ENCODE results near the gene EXOC4.
A peak's percentile ranks its signal among the peaks of the same experiment; 100 is the strongest.

EXOC4 gene

GRCh38 chr7:133353775-133354174 lies 100.9 kb downstream of the EXOC4 start:
- Histone ChIP-seq H3K4me3 (ENCODE audit: low read depth, low read length) (no peak overlapping the region), H3K9me3 (ENCODE audit: control insufficient read depth, insufficient read depth, low read depth, low read length) (no peaks in the 10 kb centered on the region), H3K4me1 (ENCODE audit: control insufficient read depth, insufficient read depth, low read length) (no peaks in the 10 kb centered on the region), H3K27ac (ENCODE audit: extremely low read depth, low read depth, low read length) (no peak overlapping the region), H3K36me3 (ENCODE audit: control insufficient read depth in 2 of 2, insufficient read depth in 1 of 2, low read length in 2 of 2) (no peaks in the 10 kb centered on the region)
- POLR2A ChIA-PET: no interaction called here
- CTCF ChIA-PET: interaction anchor here (0.6 kb wide), 1 partner anchor 111 kb away, joined by 3 read pairs; no protein-coding TSS in a partner anchor
- TF ChIP-seq ZNF76 (tag by site-specific recombination; IDR thresholded peaks at IDR 0.05; ENCODE audit: borderline replicate concordance, low read depth) (no peak), ZNF791 (tag by site-specific recombination; IDR thresholded peaks at IDR 0.05) (no peak), ZBTB44 (tag by site-specific recombination; IDR thresholded peaks at IDR 0.05) (no peak), YY1 (tag by site-specific recombination; IDR thresholded peaks at IDR 0.05) (no peak), ZNF629 (tag by site-specific recombination; IDR thresholded peaks at IDR 0.05) (no peak), ZNF37A (tag by site-specific recombination; IDR thresholded peaks at IDR 0.05) (no peak)
- TF ChIP-seq, protein P1, sequence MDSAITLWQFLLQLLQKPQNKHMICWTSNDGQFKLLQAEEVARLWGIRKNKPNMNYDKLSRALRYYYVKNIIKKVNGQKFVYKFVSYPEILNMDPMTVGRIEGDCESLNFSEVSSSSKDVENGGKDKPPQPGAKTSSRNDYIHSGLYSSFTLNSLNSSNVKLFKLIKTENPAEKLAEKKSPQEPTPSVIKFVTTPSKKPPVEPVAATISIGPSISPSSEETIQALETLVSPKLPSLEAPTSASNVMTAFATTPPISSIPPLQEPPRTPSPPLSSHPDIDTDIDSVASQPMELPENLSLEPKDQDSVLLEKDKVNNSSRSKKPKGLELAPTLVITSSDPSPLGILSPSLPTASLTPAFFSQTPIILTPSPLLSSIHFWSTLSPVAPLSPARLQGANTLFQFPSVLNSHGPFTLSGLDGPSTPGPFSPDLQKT (IDR thresholded peaks at IDR 0.05; ENCODE audit: borderline replicate concordance, low read depth, low read length): no peak

- Histone ChIP-seq H3K27ac (ENCODE audit: extremely low read depth, low read depth, low read length) (no peak overlapping the region), H3K4me3 (ENCODE audit: low read depth, low read length) (no peak overlapping the region), H3K4me1 (ENCODE audit: control insufficient read depth, insufficient read depth, low read length) (no peaks in the 10 kb centered on the region), H3K9me3 (ENCODE audit: control insufficient read depth, insufficient read depth, low read depth, low read length) (no peaks in the 10 kb centered on the region), H3K36me3 (ENCODE audit: control insufficient read depth in 2 of 2, insufficient read depth in 1 of 2, low read length in 2 of 2) (no peaks in the 10 kb centered on the region)
- TF ChIP-seq YY2 (tag by site-specific recombination; IDR thresholded peaks at IDR 0.05) (no peak), PRDM10 (tag by site-specific recombination; IDR thresholded peaks at IDR 0.05) (peak; percentile 21; the same call in 1 of the 2 replicates), ZNF157 (tag by site-specific recombination; IDR thresholded peaks at IDR 0.05) (no peak), ZFHX2 (tag by site-specific recombination; conservative IDR thresholded peaks at IDR 0.05) (peak; percentile 58), MEIS1 (CRISPR knock-in tag; IDR thresholded peaks at IDR 0.05; ENCODE audit: borderline replicate concordance) (no peak), ZNF521 (tag by site-specific recombination; IDR thresholded peaks at IDR 0.05) (no peak), ZNF433 (tag by site-specific recombination; IDR thresholded peaks at IDR 0.05; ENCODE audit: low read depth) (no peak)
- TF ChIP-seq, protein P2, sequence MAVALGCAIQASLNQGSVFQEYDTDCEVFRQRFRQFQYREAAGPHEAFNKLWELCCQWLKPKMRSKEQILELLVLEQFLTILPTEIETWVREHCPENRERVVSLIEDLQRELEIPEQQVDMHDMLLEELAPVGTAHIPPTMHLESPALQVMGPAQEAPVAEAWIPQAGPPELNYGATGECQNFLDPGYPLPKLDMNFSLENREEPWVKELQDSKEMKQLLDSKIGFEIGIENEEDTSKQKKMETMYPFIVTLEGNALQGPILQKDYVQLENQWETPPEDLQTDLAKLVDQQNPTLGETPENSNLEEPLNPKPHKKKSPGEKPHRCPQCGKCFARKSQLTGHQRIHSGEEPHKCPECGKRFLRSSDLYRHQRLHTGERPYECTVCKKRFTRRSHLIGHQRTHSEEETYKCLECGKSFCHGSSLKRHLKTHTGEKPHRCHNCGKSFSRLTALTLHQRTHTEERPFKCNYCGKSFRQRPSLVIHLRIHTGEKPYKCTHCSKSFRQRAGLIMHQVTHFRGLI (tag by site-specific recombination; IDR thresholded peaks at IDR 0.05): no peak
- TF ChIP-seq, protein P3, sequence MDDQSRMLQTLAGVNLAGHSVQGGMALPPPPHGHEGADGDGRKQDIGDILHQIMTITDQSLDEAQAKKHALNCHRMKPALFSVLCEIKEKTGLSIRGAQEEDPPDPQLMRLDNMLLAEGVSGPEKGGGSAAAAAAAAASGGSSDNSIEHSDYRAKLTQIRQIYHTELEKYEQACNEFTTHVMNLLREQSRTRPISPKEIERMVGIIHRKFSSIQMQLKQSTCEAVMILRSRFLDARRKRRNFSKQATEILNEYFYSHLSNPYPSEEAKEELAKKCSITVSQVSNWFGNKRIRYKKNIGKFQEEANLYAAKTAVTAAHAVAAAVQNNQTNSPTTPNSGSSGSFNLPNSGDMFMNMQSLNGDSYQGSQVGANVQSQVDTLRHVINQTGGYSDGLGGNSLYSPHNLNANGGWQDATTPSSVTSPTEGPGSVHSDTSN (CRISPR knock-in tag; IDR thresholded peaks at IDR 0.05): no peak
- ChIA-PET CTCF (no interaction called here), POLR2A (no interaction called here)
Observed at GRCh38 chr7:133354546-133355324, 101.9 kb downstream of the EXOC4 start.
